ENCODE data around the gene COL8A2.

DNA sequence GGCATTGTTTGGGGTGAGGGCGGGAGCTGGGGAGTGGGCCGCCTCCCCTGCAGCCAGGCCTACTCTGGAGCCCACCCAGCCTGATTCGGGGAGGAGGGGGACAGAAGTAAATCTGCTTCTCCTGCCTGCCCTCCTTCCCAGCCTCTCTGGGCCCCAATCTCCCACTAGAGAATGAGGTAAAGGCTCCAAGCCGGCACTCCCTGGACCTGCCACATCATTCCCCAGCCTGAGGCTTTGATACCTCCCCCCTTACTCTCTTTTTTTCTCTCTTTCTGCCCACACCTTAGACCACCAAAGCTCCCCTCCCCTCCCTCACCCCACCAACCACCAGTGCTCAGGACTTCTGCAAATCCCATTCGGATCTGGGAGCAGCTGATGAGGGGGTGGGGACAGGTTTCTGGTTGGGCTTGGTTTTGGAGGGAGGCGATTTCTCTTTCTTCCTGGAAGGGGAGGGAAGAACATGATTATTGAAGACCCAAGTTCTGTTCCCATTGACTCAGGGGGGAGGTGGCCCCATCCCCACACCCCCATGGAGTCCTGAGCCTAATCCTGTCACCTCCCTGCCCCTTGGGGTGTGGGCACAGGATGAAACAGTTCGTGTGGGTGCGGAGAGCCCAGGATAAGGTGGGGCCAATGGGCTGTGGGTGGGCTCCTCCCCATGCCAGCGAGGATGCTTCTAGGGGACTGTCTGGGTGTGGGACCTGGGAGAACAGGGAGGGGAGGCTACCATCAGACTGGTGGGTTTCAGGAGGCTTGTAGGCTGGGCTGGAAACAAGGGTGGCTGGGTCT lies 32.3 kb upstream of the COL8A2 start:
- TF ChIP-seq CTCF (IDR thresholded peaks at IDR 0.05) (no peak), POLR2A (IDR thresholded peaks at IDR 0.05) (no peak)
